HepG2 (cell line): Measurements from ENCODE around the gene TCFL5. TPM values are rescaled to one million over a fixed set of nuclear protein-coding genes. Genes with fewer than 3 reads are reported as not detected.

Experiments
- GZF1 ChIP-seq: sonication (generic); formaldehyde crosslinking; IDR thresholded peaks from 2 replicates; pipeline ENCODE4 v1.5.1; 2020; ENCODE audit warnings: mild to moderate bottlenecking, missing genetic modification reagents
- SATB2 ChIP-seq: sonication (generic); formaldehyde crosslinking; IDR thresholded peaks from 2 replicates; pipeline ENCODE4 v1.5.0; 2020; ENCODE audit warnings: missing genetic modification reagents
- STAG1 ChIP-seq: sonication (generic); formaldehyde crosslinking; IDR thresholded peaks from 2 replicates; pipeline ENCODE4 v1.4.0; 2020; ENCODE audit warnings: missing genetic modification reagents
- TEAD3 ChIP-seq: optimal IDR thresholded peaks from 2 replicates; pipeline ENCODE3; 2016; ENCODE audit warnings: borderline replicate concordance
- ZNF292 ChIP-seq: sonication (generic); formaldehyde crosslinking; IDR thresholded peaks from 2 replicates; pipeline ENCODE4 v1.8.1; 2022; ENCODE audit warnings: mild to moderate bottlenecking, low read depth, missing genetic modification reagents, borderline replicate concordance
- ZNF367 ChIP-seq: sonication (generic); formaldehyde crosslinking; IDR thresholded peaks from 2 replicates; pipeline ENCODE4 v1.4.0; 2020; ENCODE audit warnings: missing genetic modification reagents, borderline replicate concordance
- ZNF546 ChIP-seq: sonication (generic); formaldehyde crosslinking; conservative IDR thresholded peaks from 2 replicates; pipeline ENCODE4 v1.8.1; 2023; ENCODE audit warnings: mild to moderate bottlenecking, missing genetic modification reagents
- ZNF572 ChIP-seq: sonication (generic); formaldehyde crosslinking; IDR thresholded peaks from 2 replicates; pipeline ENCODE4 v1.5.1; 2020; ENCODE audit warnings: mild to moderate bottlenecking, missing genetic modification reagents
- ZNF788 ChIP-seq: sonication (generic); formaldehyde crosslinking; IDR thresholded peaks from 2 replicates; pipeline ENCODE4 v1.5.0; 2020; ENCODE audit warnings: mild to moderate bottlenecking, missing genetic modification reagents, borderline replicate concordance
- ZNF878 ChIP-seq: sonication (generic); formaldehyde crosslinking; IDR thresholded peaks from 2 replicates; pipeline ENCODE4 v1.8.1; 2023; ENCODE audit warnings: mild to moderate bottlenecking, missing genetic modification reagents, moderate library complexity
- polyA plus RNA-seq, 8 experiments: library from polyadenylated mRNA; depleted of rRNA in 3 of 8; stranded (reverse) in 7 of 8; unstranded in 1 of 8; fragments of >200 nt; fragmentation: Illumina TruSeq in 4 of 8; extraction: Trizol in 4 of 8; gene quantifications; 2 replicates each; pipeline versions ENCODE4 v1.2.1 to v1.2.3, GENCODE V29; 2011 to 2016; ENCODE audit warnings: low read depth in 4 of 8, missing spikeins in 1 of 8, mixed read lengths in 1 of 8; ENCODE audit not compliant: insufficient read depth in 1 of 8
- total RNA-seq, 5 experiments: library from RNA; depleted of rRNA; stranded (reverse); fragments of >200 nt; fragmentation: Illumina TruSeq; extraction: Trizol; gene quantifications; 2 replicates each; pipeline ENCODE4 v1.2.3, GENCODE V29; 2016; ENCODE audit warnings: low read depth in 1 of 5
- TF ChIP-seq, protein P1 (sequence below): IDR thresholded peaks from 2 replicates; pipeline ENCODE4 v1.6.1; 2016; ENCODE audit warnings: mild to moderate bottlenecking
- TF ChIP-seq, protein P2 (sequence below): sonication (generic); formaldehyde crosslinking; IDR thresholded peaks from 2 replicates; pipeline ENCODE4 v1.5.0; 2020; ENCODE audit warnings: missing genetic modification reagents
- TF ChIP-seq, protein P3 (sequence below): sonication (generic); formaldehyde crosslinking; IDR thresholded peaks from one replicate; pipeline ENCODE4 v1.5.1; 2020; ENCODE audit warnings: mild to moderate bottlenecking, missing genetic modification reagents; ENCODE audit errors: not compliant biosample characterization
- TF ChIP-seq, protein P4 (sequence below): sonication (generic); formaldehyde crosslinking; IDR thresholded peaks from 2 replicates; pipeline ENCODE4 v1.4.0; 2020; ENCODE audit warnings: missing genetic modification reagents, borderline replicate concordance

Gene TCFL5
- total and polyA plus RNA-seq, 2 of the 13 experiments (the other 11 are each of a cell fraction or from before 2014, with no cell fraction given), result 14.8 to 20.0 TPM

DNA sequence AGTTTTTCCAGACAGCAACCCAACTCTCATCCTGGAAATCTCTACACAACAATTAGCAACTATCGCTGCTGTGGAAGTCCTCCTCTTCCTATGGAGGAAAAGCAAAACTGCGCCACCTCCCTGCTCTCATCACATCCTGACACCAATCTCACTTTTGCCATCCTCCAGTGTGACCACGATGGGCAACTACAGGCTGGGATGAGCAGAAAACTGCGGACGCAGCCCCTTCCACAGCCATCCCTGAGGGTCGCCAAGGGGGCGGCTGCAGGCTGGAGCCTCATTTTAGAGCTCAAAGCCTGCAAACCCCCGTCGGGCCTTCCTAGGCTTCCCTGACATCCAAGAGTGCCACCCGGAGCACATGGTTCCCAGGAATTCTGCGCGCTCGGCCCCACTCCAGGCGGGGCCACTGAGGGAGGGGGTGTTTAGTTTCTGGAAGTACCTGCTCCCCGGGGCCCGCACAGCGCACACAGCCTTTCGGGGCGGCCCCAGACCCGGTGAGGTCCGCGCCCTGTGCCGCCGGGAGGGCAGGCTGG is 1.2 kb downstream of the TCFL5 start (continued):
- TF ChIP-seq ZNF788 (CRISPR knock-in tag) (no peak), GZF1 (CRISPR knock-in tag) (no peak), ZNF546 (CRISPR knock-in tag) (no peak), SATB2 (CRISPR knock-in tag) (no peak), ZNF292 (CRISPR knock-in tag) (no peak), TEAD3 (peak; percentile 51), STAG1 (CRISPR knock-in tag) (peak; percentile 22; the same call in 1 of the 2 replicates), ZNF878 (CRISPR knock-in tag) (no peak), ZNF367 (CRISPR knock-in tag) (no peak), ZNF572 (0 out of 2 replicates have a peak, but pooled peaks have one; percentile 32)
- TF ChIP-seq, protein P1, sequence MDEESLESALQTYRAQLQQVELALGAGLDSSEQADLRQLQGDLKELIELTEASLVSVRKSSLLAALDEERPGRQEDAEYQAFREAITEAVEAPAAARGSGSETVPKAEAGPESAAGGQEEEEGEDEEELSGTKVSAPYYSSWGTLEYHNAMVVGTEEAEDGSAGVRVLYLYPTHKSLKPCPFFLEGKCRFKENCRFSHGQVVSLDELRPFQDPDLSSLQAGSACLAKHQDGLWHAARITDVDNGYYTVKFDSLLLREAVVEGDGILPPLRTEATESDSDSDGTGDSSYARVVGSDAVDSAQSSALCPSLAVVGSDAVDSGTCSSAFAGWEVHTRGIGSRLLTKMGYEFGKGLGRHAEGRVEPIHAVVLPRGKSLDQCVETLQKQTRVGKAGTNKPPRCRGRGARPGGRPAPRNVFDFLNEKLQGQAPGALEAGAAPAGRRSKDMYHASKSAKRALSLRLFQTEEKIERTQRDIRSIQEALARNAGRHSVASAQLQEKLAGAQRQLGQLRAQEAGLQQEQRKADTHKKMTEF (CRISPR knock-in tag), result peak; percentile 53; the same call in 1 of the 2 replicates
- TF ChIP-seq, protein P2, sequence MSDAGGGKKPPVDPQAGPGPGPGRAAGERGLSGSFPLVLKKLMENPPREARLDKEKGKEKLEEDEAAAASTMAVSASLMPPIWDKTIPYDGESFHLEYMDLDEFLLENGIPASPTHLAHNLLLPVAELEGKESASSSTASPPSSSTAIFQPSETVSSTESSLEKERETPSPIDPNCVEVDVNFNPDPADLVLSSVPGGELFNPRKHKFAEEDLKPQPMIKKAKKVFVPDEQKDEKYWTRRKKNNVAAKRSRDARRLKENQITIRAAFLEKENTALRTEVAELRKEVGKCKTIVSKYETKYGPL, result no peak
- TF ChIP-seq, protein P3, sequence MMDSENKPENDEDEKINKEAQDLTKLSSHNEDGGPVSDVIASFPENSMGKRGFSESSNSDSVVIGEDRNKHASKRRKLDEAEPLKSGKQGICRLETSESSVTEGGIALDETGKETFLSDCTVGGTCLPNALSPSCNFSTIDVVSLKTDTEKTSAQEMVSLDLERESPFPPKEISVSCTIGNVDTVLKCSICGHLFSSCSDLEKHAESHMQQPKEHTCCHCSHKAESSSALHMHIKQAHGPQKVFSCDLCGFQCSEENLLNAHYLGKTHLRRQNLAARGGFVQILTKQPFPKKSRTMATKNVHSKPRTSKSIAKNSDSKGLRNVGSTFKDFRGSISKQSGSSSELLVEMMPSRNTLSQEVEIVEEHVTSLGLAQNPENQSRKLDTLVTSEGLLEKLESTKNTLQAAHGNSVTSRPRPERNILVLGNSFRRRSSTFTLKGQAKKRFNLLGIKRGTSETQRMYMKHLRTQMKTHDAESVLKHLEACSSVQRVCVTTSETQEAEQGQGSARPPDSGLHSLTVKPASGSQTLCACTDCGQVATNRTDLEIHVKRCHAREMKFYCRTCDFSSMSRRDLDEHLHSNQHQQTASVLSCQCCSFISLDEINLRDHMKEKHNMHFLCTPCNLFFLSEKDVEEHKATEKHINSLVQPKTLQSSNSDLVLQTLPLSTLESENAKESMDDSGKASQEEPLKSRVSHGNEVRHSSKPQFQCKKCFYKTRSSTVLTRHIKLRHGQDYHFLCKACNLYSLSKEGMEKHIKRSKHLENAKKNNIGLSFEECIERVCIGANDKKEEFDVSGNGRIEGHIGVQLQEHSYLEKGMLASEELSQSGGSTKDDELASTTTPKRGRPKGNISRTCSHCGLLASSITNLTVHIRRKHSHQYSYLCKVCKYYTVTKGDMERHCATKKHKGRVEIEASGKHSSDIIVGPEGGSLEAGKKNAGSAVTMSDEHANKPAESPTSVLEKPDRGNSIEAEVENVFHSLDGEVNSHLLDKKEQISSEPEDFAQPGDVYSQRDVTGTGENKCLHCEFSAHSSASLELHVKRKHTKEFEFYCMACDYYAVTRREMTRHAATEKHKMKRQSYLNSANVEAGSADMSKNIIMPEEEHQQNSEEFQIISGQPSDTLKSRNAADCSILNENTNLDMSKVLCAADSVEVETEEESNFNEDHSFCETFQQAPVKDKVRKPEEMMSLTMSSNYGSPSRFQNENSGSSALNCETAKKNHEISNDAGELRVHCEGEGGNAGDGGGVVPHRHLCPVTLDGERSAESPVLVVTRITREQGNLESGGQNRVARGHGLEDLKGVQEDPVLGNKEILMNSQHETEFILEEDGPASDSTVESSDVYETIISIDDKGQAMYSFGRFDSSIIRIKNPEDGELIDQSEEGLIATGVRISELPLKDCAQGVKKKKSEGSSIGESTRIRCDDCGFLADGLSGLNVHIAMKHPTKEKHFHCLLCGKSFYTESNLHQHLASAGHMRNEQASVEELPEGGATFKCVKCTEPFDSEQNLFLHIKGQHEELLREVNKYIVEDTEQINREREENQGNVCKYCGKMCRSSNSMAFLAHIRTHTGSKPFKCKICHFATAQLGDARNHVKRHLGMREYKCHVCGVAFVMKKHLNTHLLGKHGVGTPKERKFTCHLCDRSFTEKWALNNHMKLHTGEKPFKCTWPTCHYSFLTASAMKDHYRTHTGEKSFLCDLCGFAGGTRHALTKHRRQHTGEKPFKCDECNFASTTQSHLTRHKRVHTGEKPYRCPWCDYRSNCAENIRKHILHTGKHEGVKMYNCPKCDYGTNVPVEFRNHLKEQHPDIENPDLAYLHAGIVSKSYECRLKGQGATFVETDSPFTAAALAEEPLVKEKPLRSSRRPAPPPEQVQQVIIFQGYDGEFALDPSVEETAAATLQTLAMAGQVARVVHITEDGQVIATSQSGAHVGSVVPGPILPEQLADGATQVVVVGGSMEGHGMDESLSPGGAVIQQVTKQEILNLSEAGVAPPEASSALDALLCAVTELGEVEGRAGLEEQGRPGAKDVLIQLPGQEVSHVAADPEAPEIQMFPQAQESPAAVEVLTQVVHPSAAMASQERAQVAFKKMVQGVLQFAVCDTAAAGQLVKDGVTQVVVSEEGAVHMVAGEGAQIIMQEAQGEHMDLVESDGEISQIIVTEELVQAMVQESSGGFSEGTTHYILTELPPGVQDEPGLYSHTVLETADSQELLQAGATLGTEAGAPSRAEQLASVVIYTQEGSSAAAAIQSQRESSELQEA, result no peak
- TF ChIP-seq, protein P4, sequence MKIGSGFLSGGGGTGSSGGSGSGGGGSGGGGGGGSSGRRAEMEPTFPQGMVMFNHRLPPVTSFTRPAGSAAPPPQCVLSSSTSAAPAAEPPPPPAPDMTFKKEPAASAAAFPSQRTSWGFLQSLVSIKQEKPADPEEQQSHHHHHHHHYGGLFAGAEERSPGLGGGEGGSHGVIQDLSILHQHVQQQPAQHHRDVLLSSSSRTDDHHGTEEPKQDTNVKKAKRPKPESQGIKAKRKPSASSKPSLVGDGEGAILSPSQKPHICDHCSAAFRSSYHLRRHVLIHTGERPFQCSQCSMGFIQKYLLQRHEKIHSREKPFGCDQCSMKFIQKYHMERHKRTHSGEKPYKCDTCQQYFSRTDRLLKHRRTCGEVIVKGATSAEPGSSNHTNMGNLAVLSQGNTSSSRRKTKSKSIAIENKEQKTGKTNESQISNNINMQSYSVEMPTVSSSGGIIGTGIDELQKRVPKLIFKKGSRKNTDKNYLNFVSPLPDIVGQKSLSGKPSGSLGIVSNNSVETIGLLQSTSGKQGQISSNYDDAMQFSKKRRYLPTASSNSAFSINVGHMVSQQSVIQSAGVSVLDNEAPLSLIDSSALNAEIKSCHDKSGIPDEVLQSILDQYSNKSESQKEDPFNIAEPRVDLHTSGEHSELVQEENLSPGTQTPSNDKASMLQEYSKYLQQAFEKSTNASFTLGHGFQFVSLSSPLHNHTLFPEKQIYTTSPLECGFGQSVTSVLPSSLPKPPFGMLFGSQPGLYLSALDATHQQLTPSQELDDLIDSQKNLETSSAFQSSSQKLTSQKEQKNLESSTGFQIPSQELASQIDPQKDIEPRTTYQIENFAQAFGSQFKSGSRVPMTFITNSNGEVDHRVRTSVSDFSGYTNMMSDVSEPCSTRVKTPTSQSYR (CRISPR knock-in tag), result no peak
